Bronchial epithelial cell (primary cell): ENCODE results near the gene DNAH11. TPM values are rescaled to one million over a fixed set of nuclear protein-coding genes. Genes with fewer than 3 reads are reported as not detected.
A peak's percentile ranks its signal among the peaks of the same experiment; 100 is the strongest.

ENCODE experiments used
- DNase-seq: peaks from one replicate; pipeline ENCODE4 v3.0.0-alpha.2; 2010; ENCODE audit warnings: low read depth
- FAIRE-seq: peaks from 2 replicates; lab custom pipeline; 2011; peaks lifted over from hg19 to GRCh38; lab: Jason Lieb, UNC
- H3K27me3 ChIP-seq: 2 replicates; pipeline ENCODE4 v1.5.1; 2011; ENCODE audit warnings: low read length; ENCODE audit not compliant: control insufficient read depth, insufficient read depth
- H3K36me3 ChIP-seq: 2 replicates; pipeline ENCODE4 v1.5.1; 2011; ENCODE audit warnings: low read length; ENCODE audit not compliant: control insufficient read depth, insufficient read depth
- H3K4me3 ChIP-seq: 2 replicates; pipeline ENCODE4 v1.5.1; 2011; ENCODE audit warnings: mild to moderate bottlenecking, low read depth, low read length, control low read depth
- CTCF ChIP-seq: IDR thresholded peaks from 2 replicates; pipeline ENCODE4 v1.5.1; 2011; ENCODE audit warnings: mild to moderate bottlenecking, moderate library complexity, low read length, control low read depth, inconsistent platforms; ENCODE audit not compliant: insufficient read depth, severe bottlenecking
- total RNA-seq: library from RNA; depleted of rRNA; stranded (reverse); fragments of >200 nt; gene quantifications from 2 replicates; pipeline ENCODE4 v1.2.1, GENCODE V29; 2014

The DNAH11 gene
- total RNA-seq, 1 donor from 2014 or later = 2.6 TPM

- no peaks in the 10 kb centered on the region for H3K27me3 ChIP-seq
- no peaks in the 10 kb centered on the region for H3K36me3 ChIP-seq
- no peak for FAIRE-seq
- TF ChIP-seq CTCF = no peak
- DNase-seq = peak; percentile 78
- no peak overlapping the region for H3K4me3 ChIP-seq
These were observed 229.2 kb downstream of the DNAH11 start for GRCh38 chr7:21771906-21772610.

GRCh38 chr7:21773326-21773725 is 230.5 kb downstream of the DNAH11 start:
- DNase-seq (no peak), FAIRE-seq (no peak)
- no peak for TF ChIP-seq CTCF
- Histone ChIP-seq H3K27me3 (no peaks in the 10 kb centered on the region), H3K36me3 (no peaks in the 10 kb centered on the region), H3K4me3 (no peak overlapping the region)

GRCh38 chr7:21777921-21778320 is 235.1 kb downstream of the DNAH11 start:
- no peak for TF ChIP-seq CTCF
- Histone ChIP-seq H3K36me3 (no peaks in the 10 kb centered on the region), H3K4me3 (no peak overlapping the region), H3K27me3 (no peaks in the 10 kb centered on the region)
- FAIRE-seq = no peak
- DNase-seq = no peak

GRCh38 chr7:21778953-21779352 is 236.1 kb downstream of the DNAH11 start:
- DNase-seq = no peak
- Histone ChIP-seq H3K36me3 (no peaks in the 10 kb centered on the region), H3K4me3 (no peak overlapping the region), H3K27me3 (no peaks in the 10 kb centered on the region)
- TF ChIP-seq CTCF = no peak
- FAIRE-seq = no peak

DNA sequence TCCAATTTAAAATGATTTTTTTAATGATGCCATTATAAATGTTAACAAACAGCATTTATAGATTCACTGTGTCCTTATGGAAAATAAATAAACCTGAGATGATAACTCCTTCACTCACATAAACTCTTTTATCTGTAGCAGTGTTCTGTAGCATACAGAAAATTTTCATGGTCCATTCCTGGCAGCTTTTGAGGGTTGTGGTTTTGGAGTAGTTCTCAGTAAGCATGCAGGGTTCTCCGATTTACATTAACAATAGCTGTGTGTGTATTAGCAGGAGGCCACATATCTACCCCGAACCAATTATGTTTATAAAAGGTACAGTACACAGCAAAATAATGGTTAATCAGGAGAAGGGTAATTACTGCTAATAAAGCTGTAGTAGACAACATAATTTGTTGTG is 240.2 kb downstream of the DNAH11 start:
- no peaks in the 10 kb centered on the region for H3K36me3 ChIP-seq
- H3K4me3 ChIP-seq = no peak overlapping the region
- no peak for TF ChIP-seq CTCF
- no peaks in the 10 kb centered on the region for H3K27me3 ChIP-seq
- DNase-seq (no peak), FAIRE-seq (no peak)

GRCh38 chr7:21784989-21785388 is 242.2 kb downstream of the DNAH11 start:
- no peak for DNase-seq
- Histone ChIP-seq H3K36me3 (no peaks in the 10 kb centered on the region), H3K4me3 (no peak overlapping the region), H3K27me3 (no peaks in the 10 kb centered on the region)
- TF ChIP-seq CTCF = no peak
- FAIRE-seq = no peak
